Subcutaneous abdominal adipose tissue (tissue), 5 donors: ENCODE measurements around the gene MON2.

Source experiments
- H3K27ac ChIP-seq: one replicate; pipeline ENCODE4 v1.7.0; 2013; ENCODE audit warnings: low read depth, mild to moderate bottlenecking, inconsistent platforms, low read length, moderate library complexity
- H3K27me3 ChIP-seq, 5 donors: one replicate each; pipeline ENCODE4 v1.7.0; 2013; ENCODE audit warnings: low read length in 5 of 5, inconsistent platforms in 1 of 5; ENCODE audit not compliant: control insufficient read depth in 5 of 5, insufficient read depth in 4 of 5
- H3K36me3 ChIP-seq, 5 donors: one replicate each; pipeline ENCODE4 v1.7.0; 2013; ENCODE audit warnings: low read length in 5 of 5; ENCODE audit not compliant: control insufficient read depth in 5 of 5, insufficient read depth in 5 of 5
- H3K4me1 ChIP-seq, 5 donors: one replicate each; pipeline ENCODE4 v1.7.0; 2013; ENCODE audit warnings: low read length in 5 of 5, mild to moderate bottlenecking in 3 of 5, moderate library complexity in 1 of 5; ENCODE audit not compliant: control insufficient read depth in 5 of 5, insufficient read depth in 5 of 5
- H3K4me3 ChIP-seq, 5 donors: one replicate each; pipeline ENCODE4 v1.7.0; 2013; ENCODE audit warnings: low read length in 5 of 5, low read depth in 1 of 5
- H3K9ac ChIP-seq, 5 donors: one replicate each; pipeline ENCODE4 v1.7.0; 2013; ENCODE audit warnings: low read length in 5 of 5, mild to moderate bottlenecking in 4 of 5, moderate library complexity in 3 of 5
- H3K9me3 ChIP-seq, 5 donors: one replicate each; pipeline ENCODE4 v1.7.0; 2013; ENCODE audit warnings: low read length in 5 of 5; ENCODE audit not compliant: control insufficient read depth in 5 of 5
- donor health status: healthy.
- donor health status: healthy.
- donor health status: healthy.
- donor health status: healthy.
- donor health status: healthy.

Gene MON2

GRCh38 chr12:62601765-62602164 is 135.1 kb downstream of the MON2 start:
- Histone ChIP-seq H3K9me3 (no peaks in the 10 kb centered on the region), H3K4me3 (peak overlapping the region; percentile 53 to 94 (median 87)), H3K4me1 (peaks cover 0 to 35% (median 27%) of the 10 kb centered on the region in 5 donors), H3K36me3 (no peaks in the 10 kb centered on the region), H3K27me3 (no peaks in the 10 kb centered on the region), H3K27ac (peak overlapping the region; percentile 98), H3K9ac (peak overlapping the region in 4 of 5 donors; percentile 58 to 99 (median 93))

GRCh38 chr12:62602255-62603060 is 135.8 kb downstream of the MON2 start:
- no peaks in the 10 kb centered on the region for H3K27me3 ChIP-seq
- no peaks in the 10 kb centered on the region for H3K9me3 ChIP-seq
- H3K4me1 ChIP-seq = peaks cover 0 to 29% (median 27%) of the 10 kb centered on the region in 5 donors
- H3K27ac ChIP-seq = peak overlapping the region; percentile 98
- peak overlapping the region; percentile 53 to 94 (median 87) for H3K4me3 ChIP-seq
- no peaks in the 10 kb centered on the region for H3K36me3 ChIP-seq
- peak overlapping the region; percentile 58 to 99 (median 97) for H3K9ac ChIP-seq

- Histone ChIP-seq H3K9me3 (no peaks in the 10 kb centered on the region), H3K4me1 (peaks cover 0 to 29% (median 27%) of the 10 kb centered on the region in 5 donors), H3K36me3 (no peaks in the 10 kb centered on the region), H3K27ac (peak overlapping the region; percentile 98), H3K9ac (peak overlapping the region; percentile 16 to 99 (median 97)), H3K27me3 (no peaks in the 10 kb centered on the region), H3K4me3 (peak overlapping the region; percentile 73 to 94 (median 87))
These were observed 136.6 kb downstream of the MON2 start for GRCh38 chr12:62603061-62603810.

GRCh38 chr12:62603811-62604098 is 137.1 kb downstream of the MON2 start:
- H3K4me1 ChIP-seq = peaks cover 0 to 29% (median 27%) of the 10 kb centered on the region in 5 donors
- H3K4me3 ChIP-seq = peak overlapping the region; percentile 73 to 94 (median 87)
- H3K9ac ChIP-seq = peak overlapping the region; percentile 16 to 99 (median 97)
- no peaks in the 10 kb centered on the region for H3K36me3 ChIP-seq
- H3K27me3 ChIP-seq = no peaks in the 10 kb centered on the region
- no peaks in the 10 kb centered on the region for H3K9me3 ChIP-seq
- H3K27ac ChIP-seq = peak overlapping the region; percentile 98

- peak overlapping the region; percentile 98 for H3K27ac ChIP-seq
These were observed 137.7 kb downstream of the MON2 start for GRCh38 chr12:62604373-62604772.

GRCh38 chr12:62604871-62605270 is 138.2 kb downstream of the MON2 start:
- Histone ChIP-seq H3K27ac (peak overlapping the region; percentile 98), H3K9ac (peak overlapping the region in 4 of 5 donors; percentile 28 to 97 (median 64))

More at GRCh38 chr12:62604373-62604772, 137.7 kb downstream of the MON2 start:
- no peaks in the 10 kb centered on the region for H3K36me3 ChIP-seq
- H3K4me1 ChIP-seq = peaks cover 0 to 29% (median 27%) of the 10 kb centered on the region in 5 donors
- H3K9ac ChIP-seq = peak overlapping the region; percentile 16 to 99 (median 97)
- peak overlapping the region; percentile 73 to 94 (median 87) for H3K4me3 ChIP-seq
- no peaks in the 10 kb centered on the region for H3K27me3 ChIP-seq
- no peaks in the 10 kb centered on the region for H3K9me3 ChIP-seq

GRCh38 chr12:62605981-62606380 is 139.4 kb downstream of the MON2 start:
- Histone ChIP-seq H3K27ac (no peak overlapping the region), H3K9me3 (no peaks in the 10 kb centered on the region), H3K4me3 (no peak overlapping the region), H3K36me3 (no peaks in the 10 kb centered on the region), H3K27me3 (no peaks in the 10 kb centered on the region), H3K4me1 (peaks cover 0 to 29% (median 27%) of the 10 kb centered on the region in 5 donors), H3K9ac (peak overlapping the region in 1 of 5 donors; percentile 20)

More at GRCh38 chr12:62604871-62605270, 138.2 kb downstream of the MON2 start:
- Histone ChIP-seq H3K4me3 (peak overlapping the region; percentile 73 to 94 (median 87)), H3K36me3 (no peaks in the 10 kb centered on the region), H3K27me3 (no peaks in the 10 kb centered on the region), H3K4me1 (peaks cover 0 to 29% (median 27%) of the 10 kb centered on the region in 5 donors), H3K9me3 (no peaks in the 10 kb centered on the region)

GRCh38 chr12:62606654-62607053 is 140.0 kb downstream of the MON2 start:
- Histone ChIP-seq H3K9me3 (no peaks in the 10 kb centered on the region), H3K9ac (no peak overlapping the region), H3K4me1 (peaks cover 0 to 26% (median 25%) of the 10 kb centered on the region in 5 donors), H3K4me3 (no peak overlapping the region), H3K36me3 (no peaks in the 10 kb centered on the region), H3K27me3 (no peaks in the 10 kb centered on the region), H3K27ac (no peak overlapping the region)

- no peaks in the 10 kb centered on the region for H3K36me3 ChIP-seq
- no peak overlapping the region for H3K4me3 ChIP-seq
- H3K27ac ChIP-seq = no peak overlapping the region
- no peaks in the 10 kb centered on the region for H3K27me3 ChIP-seq
- H3K4me1 ChIP-seq = no peaks in the 10 kb centered on the region
- no peaks in the 10 kb centered on the region for H3K9me3 ChIP-seq
- no peak overlapping the region for H3K9ac ChIP-seq
These were observed 146.5 kb downstream of the MON2 start for GRCh38 chr12:62613081-62613480.

GRCh38 chr12:62618319-62618718 is 151.7 kb downstream of the MON2 start:
- no peaks in the 10 kb centered on the region for H3K27me3 ChIP-seq
- H3K4me3 ChIP-seq = no peak overlapping the region
- H3K9me3 ChIP-seq = no peaks in the 10 kb centered on the region
- no peaks in the 10 kb centered on the region for H3K36me3 ChIP-seq
- no peak overlapping the region for H3K9ac ChIP-seq
- no peaks in the 10 kb centered on the region for H3K4me1 ChIP-seq
- no peak overlapping the region for H3K27ac ChIP-seq
